GM21515 (cell line): ENCODE data around the gene RCAN1.
"Not testable (repeated sequence)": the region's sequence is repeated elsewhere in the genome, so short reads cannot be mapped to it uniquely, and the experiment has no call there.

Experiments used
- ATAC-seq: cut with Tn5 transposase; IDR thresholded peaks from one replicate; pipeline ENCODE4 v1.9.1; 2021; ENCODE audit not compliant: unreplicated experiment

The RCAN1 gene

DNA sequence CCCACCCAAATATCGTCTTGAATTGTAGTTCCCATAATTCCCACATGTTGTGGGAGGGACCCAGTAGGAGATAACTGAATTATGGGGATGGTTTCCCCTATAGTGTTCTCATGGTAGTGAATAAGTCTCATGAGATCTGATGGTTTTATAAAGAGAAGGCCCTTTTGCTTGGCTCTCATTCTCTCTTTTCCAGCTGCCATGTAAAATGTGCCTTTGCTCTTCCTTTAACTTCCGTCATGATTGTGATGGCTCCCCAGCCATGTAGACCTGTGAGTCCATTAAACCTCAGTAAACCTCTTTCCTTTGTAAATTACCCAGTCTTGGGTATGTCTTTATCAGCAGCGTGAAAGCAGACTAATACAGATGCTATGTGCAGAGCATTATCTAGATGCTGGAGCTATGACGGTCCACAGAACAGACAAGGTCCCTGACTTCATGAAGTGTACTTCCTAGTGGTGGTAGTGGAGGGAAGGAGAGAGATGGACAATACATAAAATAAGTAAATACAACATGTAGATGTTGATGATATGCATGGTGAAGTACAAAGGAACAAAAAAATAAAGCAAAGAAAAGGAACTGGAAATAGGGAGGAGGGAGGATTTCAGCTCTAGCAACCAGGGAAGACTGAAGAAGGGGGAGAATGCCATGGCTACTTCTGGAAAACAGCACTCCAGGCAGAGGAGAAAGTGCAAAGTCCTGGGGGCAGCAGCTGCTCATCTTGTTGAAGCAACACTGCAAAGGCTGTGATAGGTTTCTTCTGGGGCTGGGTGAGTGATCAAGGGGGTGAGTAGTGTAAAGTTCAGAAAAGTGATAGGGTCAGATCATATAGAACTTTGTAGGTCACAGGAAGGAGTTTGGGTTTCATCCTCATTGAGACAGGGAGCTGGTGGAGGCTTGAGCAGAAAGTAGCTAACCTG lies 6.8 kb upstream of the RCAN1 start:
- no peak for ATAC-seq

DNA sequence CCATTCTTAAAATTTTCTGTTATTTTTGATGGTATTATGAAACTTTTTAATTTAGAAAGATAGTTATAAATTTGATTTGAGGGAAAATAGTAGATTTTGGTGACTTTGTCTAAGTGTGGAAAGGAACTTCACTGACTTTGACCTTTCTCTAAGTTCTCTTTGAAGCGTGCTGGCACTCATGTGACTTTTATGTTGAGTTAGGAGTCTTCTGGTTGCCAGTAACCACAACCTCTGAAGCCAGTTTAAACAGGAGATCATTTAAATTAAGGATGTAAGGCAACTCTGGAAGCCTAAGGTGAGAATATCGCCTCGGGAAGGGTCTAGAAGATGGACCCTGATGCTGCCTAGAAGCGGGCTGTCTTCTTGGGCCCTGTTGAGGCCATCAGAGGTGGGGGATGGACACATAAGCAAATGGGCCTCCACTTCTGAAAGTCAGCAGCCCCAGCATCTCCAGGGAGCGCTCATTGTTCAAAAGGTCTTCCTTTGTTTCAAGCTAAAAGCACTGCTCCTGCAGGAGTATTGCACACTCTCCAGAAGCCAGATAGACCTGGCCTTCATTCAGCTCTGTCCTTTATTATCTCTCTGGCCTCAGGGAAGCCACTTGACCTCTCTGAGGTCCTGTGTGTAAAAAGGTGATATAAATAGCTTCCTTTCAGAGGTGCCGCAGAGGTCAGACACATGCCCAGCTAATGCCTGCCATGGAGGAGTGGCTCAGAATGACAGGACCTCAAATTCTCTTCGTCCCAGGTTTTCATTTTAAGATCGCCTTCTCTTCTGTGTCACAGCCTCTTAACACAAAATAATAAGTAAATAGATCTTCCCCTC lies 5.1 kb upstream of the RCAN1 start:
- no peak for ATAC-seq

DNA sequence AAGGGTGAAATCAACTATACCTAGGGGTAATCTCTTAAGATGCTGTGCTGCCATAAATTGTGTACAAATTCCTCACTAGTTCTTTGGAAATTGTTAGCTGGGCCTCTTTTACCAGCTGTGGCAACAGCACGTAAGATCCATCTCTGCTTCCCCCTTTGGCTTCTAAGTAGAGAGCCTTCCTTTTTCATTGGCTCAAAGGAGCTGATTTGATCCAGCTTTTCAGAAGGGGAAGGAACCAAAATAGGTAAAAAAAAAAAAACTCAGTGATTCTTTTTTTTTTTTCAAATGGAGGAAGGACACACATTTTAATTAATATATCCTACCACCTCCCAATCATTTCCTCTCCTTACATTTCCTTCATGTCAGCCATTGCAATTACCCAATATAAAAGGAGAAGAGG lies 4.0 kb upstream of the RCAN1 start:
- no peak for ATAC-seq

DNA sequence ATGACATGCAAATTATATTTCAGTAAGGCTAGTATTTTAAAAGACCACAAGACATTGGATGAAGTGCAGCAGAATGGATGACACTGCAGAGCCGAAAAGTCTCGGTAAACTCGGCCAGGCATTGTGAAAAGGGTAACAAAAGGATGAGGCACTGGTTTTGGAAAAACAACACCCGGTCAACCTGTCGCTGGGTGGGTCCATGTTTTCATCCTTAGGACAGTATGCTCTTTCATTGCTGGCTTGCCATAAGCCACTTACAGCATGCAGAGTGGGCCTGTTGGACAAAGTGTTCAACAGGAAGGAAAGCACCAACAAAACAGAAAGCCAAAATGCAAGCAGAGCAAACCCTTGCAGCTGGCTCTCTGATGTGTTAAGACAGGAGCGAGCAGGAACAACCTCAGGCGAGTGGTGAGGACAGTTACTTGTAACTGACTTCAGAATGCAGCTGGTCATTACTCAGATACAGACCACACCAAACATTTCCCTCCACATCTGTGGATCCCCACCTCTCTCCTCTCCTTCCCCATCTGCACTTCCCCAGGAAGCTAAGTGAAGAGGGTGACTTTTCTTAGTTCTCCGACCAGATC lies 2.9 kb upstream of the RCAN1 start:
- ATAC-seq, result no peak

DNA sequence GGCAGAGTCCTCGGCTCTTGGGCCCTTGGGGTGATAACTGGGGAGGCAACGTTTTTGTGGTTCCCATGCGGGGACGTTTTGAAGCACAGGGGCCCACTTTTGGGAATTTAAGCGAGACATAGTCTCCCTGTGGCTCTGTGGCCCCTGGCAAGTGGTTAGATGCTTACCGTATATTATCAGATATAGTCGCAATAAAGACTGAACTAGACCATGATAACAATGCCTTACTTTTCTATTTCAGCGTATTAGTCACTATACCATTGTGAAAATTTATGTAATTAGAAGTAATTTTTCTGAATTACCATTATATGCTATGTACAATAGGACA lies 538 bp upstream of the RCAN1 start:
- ATAC-seq, result no peak

DNA sequence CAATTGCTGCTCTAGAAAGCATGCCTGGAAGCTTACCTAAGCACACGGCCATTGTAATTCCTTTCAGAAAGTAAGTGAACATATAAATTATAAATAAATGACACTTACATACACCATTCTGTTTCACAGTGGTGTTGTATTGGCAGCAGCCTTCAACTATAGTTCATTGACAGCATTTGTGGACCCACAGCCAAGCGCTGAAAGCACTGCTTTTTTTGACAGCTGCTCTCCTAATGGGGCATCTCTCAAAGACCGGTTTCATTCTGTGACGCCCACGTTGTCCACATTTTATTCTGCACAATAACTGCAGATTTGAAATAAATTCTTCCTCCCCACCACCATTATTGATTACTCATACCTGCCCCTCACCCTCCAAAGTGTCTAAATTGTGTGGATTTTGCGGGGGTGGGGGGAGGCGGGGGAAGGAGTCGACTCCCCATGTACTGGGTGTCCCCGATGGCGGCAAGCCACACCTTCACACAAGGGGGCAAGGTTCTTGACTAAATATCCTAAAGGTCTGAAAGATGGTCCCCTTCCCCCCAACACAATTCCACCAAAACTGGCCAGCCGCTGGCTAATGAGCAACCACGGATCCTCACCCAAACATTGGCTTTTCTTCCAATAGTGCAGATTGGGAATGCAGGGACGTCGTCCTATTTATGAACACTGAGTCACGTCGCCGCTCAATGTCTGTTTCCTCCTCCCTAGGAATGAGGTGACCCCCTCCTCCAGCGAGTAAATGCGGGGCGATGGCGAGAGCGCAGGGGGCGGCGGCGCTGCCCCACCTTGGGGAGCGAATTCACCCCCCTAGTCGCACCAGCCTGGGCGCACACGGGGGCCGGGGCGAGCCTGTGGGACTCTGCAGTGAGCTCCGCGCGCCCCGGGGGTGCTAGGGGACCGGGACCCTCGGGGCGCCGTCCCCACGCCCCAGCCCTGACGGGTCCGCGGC lies 960 bp downstream of the RCAN1 start:
- ATAC-seq, result peak; percentile 3

DNA sequence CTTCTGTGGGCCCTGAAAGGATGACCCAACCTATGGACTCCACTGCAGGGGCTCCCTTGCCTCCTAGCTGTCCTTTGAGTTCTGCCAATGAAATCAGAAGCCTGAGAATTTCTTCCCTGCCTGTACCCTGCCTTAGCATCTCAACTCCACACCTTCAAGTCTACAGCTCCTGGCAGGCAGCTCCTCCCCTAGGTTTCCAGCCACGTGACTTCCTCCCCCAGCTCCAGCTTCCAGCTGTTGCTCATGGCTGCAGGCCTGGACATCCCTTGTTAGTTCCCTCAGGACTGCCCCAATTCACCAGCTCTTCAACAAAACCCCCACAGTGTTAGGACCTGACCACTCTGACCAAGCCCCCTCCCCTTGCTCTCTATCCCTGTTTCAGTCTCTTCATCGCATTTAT lies 2.4 kb downstream of the RCAN1 start:
- no peak for ATAC-seq

DNA sequence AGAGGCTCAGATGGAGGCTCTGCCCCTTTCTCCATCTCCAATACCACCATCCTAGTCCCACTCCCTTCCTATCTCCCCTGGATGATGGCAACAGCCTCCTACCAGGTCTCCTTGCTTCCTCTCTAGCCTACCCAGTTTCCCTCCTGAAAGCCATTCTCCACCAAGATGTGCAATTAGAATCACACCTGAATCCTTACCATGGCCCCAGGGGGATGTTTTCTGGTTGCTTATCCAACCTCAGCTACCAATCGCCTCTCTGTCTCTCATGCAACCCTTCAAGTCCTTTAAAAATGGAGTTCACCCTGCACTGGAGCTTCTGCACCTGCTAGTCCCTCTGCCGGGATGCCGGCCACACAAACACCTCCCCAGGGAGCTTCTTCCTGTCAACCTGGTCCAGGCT lies 2.9 kb downstream of the RCAN1 start:
- ATAC-seq, result no peak

DNA sequence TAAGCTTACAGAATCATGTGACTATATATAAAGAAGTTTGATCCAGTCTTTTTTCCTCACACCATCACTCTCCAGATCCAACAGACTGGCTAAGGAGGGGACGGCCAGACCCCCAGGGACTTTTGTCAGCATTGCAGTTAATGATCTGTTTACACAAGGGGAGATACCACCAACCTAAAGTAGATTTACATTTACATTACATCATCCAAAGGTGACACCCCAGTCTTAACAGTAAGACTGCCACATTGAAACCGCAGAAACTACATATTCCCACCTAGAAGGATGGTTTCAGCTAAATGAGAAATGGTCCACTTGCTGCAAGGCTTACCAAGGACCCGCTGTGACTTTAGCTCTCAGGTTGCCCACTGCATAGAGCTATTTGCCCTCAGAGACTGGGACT lies 3.4 kb downstream of the RCAN1 start:
- ATAC-seq, result no peak

DNA sequence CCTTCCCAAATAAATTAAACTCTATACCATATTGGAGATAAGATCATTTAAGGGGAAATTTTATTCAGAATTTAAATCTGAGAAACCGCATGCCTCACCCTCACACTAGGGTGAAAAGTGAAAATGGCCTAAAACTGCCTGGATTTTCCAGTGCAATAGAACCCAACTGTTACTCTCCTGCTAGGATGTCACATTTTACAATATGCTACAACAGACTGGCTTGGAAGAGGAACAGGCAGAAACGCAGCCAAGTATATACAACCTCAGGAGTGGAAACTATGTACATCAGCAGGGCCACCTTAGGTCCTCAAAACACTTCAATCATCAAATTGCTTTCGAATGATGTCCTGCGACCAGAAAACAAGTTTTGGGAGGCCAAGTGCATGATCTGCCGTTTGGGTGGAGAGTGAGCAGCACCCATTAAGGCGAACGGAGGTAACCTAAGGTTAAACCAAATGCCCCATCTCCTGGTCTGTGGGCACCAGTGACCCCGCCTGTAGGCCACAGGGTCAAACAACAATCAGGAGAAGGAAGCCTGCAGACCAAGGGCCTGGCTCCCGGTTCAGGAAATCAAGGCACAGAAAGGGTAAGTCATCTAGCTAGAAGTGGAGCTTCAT lies 4.9 kb downstream of the RCAN1 start:
- ATAC-seq, result no peak

DNA sequence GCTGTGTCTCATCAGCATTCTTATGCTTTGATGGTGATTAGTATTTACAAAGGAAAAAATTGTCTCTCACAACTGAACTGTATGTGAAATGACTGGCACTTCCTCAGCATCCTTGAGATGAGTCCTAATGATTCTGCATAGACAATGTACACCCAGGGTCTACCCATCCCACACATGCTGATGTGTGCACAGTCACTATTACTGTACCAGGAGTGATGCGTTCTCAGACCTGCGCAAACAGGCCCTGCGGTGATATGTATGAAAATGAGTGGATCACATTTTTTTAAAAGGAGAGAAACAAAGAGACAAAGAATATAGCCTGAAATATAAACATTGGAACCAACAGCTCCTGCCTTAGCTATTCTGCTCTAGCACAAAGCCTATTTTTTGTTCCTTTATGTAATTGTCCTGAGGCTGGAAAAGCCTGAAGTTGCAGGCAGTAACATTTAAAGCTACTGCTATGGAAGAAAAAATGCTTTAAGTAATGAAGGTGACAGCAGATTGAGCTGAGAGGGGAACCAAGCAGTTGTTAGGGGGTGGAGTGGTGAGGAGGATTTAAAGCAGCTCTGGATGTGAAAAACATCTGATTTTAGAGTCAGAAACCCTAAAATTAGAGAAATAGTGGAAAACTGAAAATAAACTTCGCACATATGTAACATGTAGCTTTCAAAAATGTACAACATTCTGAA lies 5.5 kb downstream of the RCAN1 start:
- ATAC-seq, result no peak

DNA sequence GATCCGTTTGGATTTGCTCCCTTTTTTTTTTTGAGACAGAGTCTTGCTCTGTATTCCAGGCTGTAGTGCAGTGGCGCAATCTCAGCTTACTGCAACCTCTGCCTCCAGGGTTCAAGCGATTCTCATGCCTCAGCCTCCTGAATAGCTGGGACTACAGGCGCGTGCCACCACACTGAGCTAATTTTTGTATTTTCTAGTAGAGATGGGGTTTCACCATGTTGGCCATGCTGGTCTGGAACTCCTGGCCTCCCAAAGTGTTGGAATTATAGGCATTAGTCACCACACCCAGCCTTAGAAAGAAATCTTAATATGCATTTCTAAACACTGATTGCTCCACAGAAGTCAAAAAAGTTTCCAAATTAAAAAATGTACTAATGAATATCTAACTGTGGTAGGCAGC lies 7.5 kb downstream of the RCAN1 start:
- ATAC-seq, result not testable (repeated sequence)

DNA sequence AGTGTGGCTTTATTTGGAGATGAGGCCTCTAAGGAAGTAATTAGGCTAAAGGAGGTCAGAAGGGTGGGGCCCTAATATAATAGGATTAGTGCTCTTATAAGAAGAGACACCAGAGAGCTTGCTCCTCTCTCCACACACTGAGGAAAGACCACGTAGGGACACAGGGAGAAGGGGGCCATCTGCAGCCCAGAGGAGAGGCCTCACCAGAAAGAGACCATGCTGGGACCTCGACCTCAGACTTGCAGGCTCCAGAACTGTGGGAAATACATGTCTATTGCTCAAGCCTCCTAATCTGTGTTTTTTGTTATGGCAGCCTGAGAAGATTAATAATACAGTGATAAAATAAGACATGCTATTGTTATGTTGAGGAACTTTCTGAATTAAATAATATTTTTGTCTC lies 8.3 kb downstream of the RCAN1 start:
- ATAC-seq, result no peak

DNA sequence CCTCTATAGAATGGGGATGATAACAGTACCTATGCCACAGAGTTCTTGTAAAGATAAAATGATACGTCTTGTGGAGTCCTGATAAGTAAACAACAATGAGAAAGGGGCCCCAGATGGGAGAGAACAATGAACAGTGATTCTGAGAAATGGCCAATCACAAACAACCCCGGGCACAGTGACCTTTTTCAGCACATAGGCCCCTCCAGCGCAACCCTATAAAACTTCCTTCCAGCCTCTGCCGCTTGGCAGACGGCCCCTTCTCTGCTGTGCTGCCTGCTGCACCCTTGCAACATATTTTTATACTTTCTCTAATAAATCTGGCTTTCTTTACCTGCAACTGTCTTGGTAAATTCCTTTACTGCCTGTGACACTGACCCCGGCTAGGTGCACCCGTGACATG lies 8.9 kb downstream of the RCAN1 start:
- ATAC-seq, result no peak

DNA sequence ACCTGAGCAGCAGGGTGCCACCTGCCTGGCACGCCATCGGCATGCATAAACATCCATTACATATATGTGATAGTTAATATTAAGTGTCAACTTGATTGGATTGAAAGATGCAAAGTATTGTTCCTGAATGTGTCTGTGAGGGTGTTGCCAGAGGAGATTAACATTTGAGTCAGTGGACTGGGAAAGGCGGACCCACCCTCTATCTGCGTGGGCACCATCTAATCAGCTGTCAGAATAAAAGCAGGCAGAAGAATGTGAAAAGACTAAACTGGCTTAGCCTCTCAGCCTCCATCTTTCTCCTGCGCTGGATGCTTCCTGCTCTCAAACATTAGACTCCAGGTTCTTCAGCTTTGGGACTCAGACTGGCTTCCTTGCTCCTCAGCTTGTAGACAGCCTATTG lies 10.0 kb downstream of the RCAN1 start:
- ATAC-seq, result not testable (repeated sequence)

DNA sequence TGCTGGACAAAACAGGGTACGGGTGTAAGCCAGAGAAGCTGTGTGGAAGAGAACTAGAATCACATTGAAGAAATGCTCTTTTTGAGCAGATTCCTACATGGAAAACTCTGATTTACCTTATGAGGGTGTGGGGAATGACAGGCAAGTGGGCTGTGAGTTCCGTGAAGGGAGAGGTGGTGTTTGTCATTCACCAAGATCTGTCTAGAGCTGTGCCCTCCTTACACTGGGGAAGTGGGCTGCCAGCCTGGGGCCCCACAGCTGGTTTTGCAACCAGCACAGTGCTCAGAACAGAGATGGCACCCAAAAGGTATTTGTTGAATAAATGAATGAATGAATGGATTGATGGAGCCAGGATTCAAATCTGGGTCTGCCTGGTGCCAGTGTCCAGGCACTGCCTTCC lies 10.4 kb downstream of the RCAN1 start:
- no peak for ATAC-seq

DNA sequence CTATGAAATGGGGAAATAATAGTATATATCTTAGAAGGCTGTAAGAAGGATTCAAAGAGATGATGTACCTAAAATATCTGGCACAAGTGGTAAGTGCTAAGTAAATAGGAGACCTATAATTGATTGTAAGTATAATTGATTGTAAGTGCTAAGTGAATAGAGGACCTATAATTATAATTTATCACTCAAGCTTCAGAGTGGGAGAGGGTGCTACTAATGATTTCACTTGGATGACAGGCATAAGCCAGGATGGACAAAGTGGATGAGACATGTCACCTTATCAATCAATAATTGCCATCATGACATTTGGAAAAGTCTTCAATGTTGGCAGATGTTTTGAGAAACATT lies 11.2 kb downstream of the RCAN1 start:
- no peak for ATAC-seq

DNA sequence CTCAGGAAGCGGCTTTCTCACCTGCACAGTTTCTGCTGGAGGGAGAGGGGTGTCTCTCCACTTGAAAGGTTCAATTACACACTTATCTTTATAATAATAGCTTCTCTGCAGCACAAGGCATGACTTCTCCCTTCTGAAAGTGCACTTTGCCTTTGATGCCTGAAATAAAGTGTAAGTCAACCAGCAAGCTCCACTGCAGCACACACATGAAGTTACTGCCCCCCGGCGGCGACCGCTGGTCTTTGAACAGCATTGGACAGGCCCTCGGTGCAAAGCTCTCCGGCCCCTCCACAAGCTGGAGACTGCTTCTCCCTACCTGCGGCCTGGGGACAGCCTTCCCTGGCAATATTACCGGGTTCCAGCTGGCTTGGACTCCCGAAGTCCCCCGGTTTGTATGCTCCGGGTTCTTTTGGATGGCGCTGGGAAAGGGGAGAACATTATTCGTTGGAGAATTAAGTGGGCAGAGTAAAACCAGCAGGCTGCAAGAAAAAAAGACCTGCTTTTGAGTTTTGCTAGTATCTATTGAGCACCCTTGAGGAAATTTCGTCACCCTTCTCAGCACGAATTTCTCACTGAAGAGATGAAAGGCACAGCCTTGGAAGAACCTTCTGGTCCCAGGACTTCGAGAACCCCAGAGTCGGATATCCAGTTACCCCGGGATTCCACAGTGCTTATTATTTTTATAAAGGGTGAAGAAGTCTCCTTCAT lies 11.8 kb downstream of the RCAN1 start:
- no peak for ATAC-seq

DNA sequence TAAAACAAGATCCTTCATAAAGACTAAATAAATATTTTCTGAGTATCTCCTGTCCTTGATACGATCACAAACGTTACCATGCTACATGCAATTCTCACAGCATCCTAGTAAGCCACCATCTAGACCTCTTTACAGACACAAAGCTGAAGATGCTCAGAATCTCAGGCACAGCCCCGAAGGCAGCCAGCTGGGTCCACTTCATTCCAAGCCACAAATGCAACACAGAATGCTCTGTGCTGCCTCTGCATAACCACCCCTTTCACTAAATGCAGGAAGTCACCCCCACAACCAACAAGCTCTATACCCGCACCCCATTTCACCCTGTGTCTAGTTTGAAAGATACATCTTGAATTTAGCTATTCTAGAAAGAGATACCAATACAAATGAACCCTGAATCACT lies 12.9 kb downstream of the RCAN1 start:
- no peak for ATAC-seq
